GM12873 (cell line): Measurements from ENCODE around the gene MAMSTR.

Experiments used
- CTCF ChIP-seq: IDR thresholded peaks from 2 replicates; pipeline ENCODE4 v1.5.1; 2012; ENCODE audit warnings: low read depth, mild to moderate bottlenecking, moderate library complexity, low read length, control low read depth; ENCODE audit not compliant: insufficient read depth; ENCODE audit errors: missing control alignments

MAMSTR gene

GRCh38 chr19:48681127-48681470 lies 38.4 kb downstream of the MAMSTR start:
- TF ChIP-seq CTCF: no peak

- TF ChIP-seq CTCF: no peak
These were observed 38.9 kb downstream of the MAMSTR start for GRCh38 chr19:48680436-48681126.

GRCh38 chr19:48678201-48678600 lies 41.3 kb downstream of the MAMSTR start:
- no peak for TF ChIP-seq CTCF

GRCh38 chr19:48676887-48677286 lies 42.6 kb downstream of the MAMSTR start:
- no peak for TF ChIP-seq CTCF

GRCh38 chr19:48676487-48676886 lies 43.0 kb downstream of the MAMSTR start:
- no peak for TF ChIP-seq CTCF

GRCh38 chr19:48674921-48675824 lies 44.4 kb downstream of the MAMSTR start:
- peak; percentile 88 for TF ChIP-seq CTCF

GRCh38 chr19:48674216-48674809 lies 45.2 kb downstream of the MAMSTR start:
- TF ChIP-seq CTCF: no peak
